Left cardiac atrium (tissue), 4 donors: ENCODE data around the gene CD2AP. TPM values are rescaled to one million over a fixed set of nuclear protein-coding genes. Genes with fewer than 3 reads are reported as not detected.

Experiments
- ATAC-seq, 2 donors: fragments of 200-7000 bp; cut with Tn5 transposase; one replicate each; pipeline ENCODE4 v1.9.1; 2020; ENCODE audit warnings: mild to moderate bottlenecking in 2 of 2, moderate library complexity in 2 of 2
- DNase-seq: peaks from one replicate; pipeline ENCODE4 v3.0.0-alpha.2; 2020
- intact Hi-C, 2 donors: fragments of 100-400 bp; cut with DNase I; formaldehyde crosslinking; loops; one replicate each; pipeline versions ENCODE4 v1.14.1 to v1.15.1; 2022 to 2023
- total RNA-seq, 2 donors: library from RNA; stranded (reverse); fragmentation: NEBNext Ultra II Directional; extraction: Animal tissue kit (Norgen Biotek cat#: 25700); gene quantifications; one replicate each; pipeline ENCODE4 v1.2.1, GENCODE V29; 2021
- donor health status: DM: no; HTN: yes; CAD: no.
- donor health status: DM: no; HTN: yes; CAD: no; lungs with severe emphysema.
- donor health status: DM: yes; HTN: yes; CAD: no.
- donor health status: Dilated cardiomyopathy.

CD2AP gene
- total RNA-seq, 2 donors from 2014 or later: 12.5 to 16.7 TPM

DNA sequence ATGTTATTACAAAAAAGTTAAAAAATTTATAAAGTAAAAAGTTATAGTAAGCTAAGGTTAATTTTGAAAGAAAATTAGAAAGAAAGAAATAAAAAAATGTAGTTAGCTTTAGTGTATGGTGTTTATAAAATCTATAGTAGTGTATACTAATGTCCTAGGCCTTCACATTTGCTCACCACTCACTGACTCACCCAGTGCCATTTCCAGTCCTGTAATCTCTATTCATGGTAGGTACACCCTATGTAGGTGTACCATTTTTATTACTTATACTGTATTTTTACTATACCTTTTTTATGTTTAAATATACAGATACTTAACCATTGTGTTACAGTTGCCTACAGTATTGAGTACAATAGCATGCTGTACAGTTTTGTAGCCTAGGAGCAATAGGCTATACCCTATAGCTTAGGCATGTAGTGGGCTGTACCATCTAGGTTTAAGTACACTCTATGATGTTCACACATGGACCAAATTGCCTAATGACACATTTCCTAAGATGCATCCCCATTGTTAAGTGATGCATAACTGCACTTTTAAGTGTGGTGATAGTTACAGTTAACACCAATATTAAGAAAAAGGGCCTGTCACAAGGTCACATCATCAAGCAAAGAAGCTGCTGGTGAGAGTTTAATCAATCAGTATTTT is 8.0 kb downstream of the CD2AP start:
- DNase-seq (no peak), ATAC-seq (no peak)
- intact Hi-C loops: no loop called here

GRCh38 chr6:47489995-47490394 is 12.4 kb downstream of the CD2AP start:
- intact Hi-C loops: no loop called here
- no peak for DNase-seq
- ATAC-seq: no peak

- no peak for ATAC-seq
- intact Hi-C loops: no loop called here
Measured at GRCh38 chr6:47490676-47491075, 13.1 kb downstream of the CD2AP start.

DNA sequence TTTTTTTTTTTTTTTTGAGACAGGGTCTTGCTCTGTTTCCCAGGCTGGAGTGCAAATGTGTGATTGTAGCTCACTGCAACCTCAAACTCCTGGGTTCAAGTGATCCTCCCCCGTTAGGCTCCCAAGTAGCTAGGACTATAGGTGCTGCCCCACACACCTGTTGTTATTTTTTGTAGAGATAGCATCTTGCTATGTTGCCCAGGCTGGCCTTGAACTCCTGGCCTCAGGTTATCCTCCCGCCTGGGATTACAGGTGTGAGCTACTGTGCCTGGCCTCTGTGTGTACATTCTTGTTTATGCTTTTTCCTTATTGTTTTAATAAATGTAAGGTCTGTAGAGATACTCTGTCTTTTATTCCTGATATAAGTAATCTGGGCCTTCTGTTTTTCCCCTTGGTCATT is 14.8 kb downstream of the CD2AP start:
- intact Hi-C loops: no loop called here
- no peak for ATAC-seq
- no peak for DNase-seq

More at GRCh38 chr6:47490676-47491075, 13.1 kb downstream of the CD2AP start:
- no peak for DNase-seq

DNA sequence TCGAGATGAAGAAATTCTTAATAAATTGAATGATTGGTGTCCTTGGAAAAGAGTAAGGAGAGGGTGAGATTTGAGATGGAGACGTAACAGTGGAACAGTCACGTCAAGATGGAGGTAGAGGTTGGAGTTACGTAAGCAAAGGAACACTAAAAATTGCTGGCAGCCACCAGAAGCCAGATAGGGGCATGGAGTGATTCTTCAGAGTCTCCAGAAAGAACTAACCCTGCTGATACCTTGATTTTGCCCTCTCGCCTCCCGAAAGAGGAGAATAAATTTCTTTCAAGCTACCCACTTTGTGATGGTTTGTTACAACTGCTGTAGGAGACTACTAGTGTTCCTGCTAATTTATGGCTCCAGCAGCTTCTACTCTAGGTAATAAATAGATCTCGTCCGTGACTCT is 17.6 kb downstream of the CD2AP start:
- intact Hi-C loops: no loop called here
- no peak for ATAC-seq
- DNase-seq: no peak

GRCh38 chr6:47495954-47496545 is 18.5 kb downstream of the CD2AP start:
- ATAC-seq (no peak), DNase-seq (no peak)
- intact Hi-C loops: no loop called here

- intact Hi-C loops: no loop called here
- no peak for DNase-seq
- no peak for ATAC-seq
Measured at GRCh38 chr6:47496935-47497579, 19.5 kb downstream of the CD2AP start.

DNA sequence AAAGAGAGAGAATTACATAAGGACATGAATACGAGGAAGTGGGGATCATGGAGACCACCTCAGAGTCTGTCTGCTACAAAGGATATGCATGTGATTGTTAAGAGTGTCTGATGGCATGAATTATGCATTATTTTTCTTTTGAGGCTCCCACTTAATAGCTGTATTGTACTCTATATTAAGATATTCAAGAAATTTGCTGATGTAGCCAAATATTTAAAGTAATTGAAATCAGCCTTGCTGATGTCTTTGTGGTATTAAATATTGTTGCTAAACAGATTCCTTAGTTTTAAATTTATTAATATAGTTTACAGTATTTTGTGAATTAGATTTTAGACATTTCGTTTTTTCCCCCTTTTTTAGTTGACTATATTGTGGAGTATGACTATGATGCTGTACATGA is 25.3 kb downstream of the CD2AP start:
- intact Hi-C loops: no loop called here
- ATAC-seq (no peak), DNase-seq (no peak)

DNA sequence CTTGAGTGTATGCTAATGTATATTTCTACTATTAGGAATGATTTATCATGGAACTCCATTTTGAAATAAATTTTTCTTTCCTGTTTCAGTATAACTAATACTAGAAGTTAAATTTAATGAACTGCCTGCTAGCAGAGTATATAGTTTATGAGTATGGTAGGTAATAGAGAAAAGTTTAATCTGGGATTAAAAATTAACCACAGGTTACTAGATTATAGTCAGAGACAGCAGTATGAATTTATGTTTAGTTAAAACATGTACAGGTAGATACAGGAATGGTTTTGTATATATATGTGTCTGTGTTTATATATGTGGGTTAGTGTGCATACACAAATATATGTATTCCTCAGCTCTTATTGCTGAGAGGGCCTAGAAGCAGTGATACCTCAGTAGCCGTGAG is 32.3 kb downstream of the CD2AP start:
- ATAC-seq: no peak
- intact Hi-C loops: no loop called here
- no peak for DNase-seq

DNA sequence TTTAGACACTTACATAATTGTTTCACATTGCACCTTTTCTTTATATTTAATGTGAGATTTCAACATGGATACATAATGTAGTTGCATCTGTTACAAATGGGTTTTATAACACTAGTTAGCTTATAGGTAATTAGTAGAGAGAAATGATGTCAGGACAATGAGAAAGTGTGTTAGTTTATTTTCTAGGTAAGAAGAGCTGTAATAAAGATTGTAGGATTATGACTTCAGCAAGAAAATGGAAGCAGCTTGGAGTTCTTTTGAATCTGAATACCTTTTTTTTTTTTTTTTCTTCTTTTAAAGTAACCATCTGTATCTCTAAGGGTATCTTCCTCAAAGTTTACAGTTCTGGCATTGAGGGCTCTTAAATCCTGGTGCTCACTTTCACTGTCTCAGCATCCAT is 35.3 kb downstream of the CD2AP start:
- ATAC-seq (no peak), DNase-seq (no peak)
- intact Hi-C loops: no loop called here

DNA sequence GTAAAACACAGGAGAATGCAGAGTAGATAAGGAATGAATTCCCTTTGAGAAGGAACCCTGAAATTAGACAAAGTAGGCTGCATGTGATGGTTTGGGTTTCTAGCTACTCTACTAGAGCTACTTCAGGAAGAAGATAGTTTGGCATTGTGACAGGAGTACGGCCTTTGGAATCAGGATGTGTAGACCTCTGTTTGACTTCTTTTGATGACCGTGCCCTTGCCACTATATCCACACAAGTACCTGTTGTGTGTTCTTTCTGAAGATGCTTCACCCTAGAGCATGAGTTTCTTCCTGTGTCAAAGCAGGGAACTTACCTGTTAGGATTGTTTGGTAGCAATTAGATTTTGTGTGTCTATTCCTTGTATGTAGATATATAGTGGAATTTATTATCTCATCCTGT is 41.7 kb downstream of the CD2AP start:
- intact Hi-C loops: no loop called here
- DNase-seq: no peak
- no peak for ATAC-seq

GRCh38 chr6:47520282-47520681 is 42.7 kb downstream of the CD2AP start:
- ATAC-seq (no peak), DNase-seq (no peak)
- intact Hi-C loops: no loop called here

GRCh38 chr6:47521961-47522360 is 44.4 kb downstream of the CD2AP start:
- intact Hi-C loops: no loop called here
- no peak for DNase-seq

GRCh38 chr6:47524136-47524845 is 46.7 kb downstream of the CD2AP start:
- intact Hi-C loops: no loop called here
- DNase-seq: no peak
- ATAC-seq: no peak

More at GRCh38 chr6:47521961-47522360, 44.4 kb downstream of the CD2AP start:
- ATAC-seq: no peak

- intact Hi-C loops: no loop called here
- no peak for DNase-seq
- ATAC-seq: no peak
Measured at GRCh38 chr6:47525330-47526057, 47.9 kb downstream of the CD2AP start.

- DNase-seq (no peak), ATAC-seq (no peak)
- intact Hi-C loops: no loop called here
Measured at GRCh38 chr6:47527274-47527673, 49.7 kb downstream of the CD2AP start.

- intact Hi-C loops: no loop called here
- no peak for DNase-seq
- ATAC-seq: no peak
Measured at GRCh38 chr6:47529734-47530133, 52.1 kb downstream of the CD2AP start.

DNA sequence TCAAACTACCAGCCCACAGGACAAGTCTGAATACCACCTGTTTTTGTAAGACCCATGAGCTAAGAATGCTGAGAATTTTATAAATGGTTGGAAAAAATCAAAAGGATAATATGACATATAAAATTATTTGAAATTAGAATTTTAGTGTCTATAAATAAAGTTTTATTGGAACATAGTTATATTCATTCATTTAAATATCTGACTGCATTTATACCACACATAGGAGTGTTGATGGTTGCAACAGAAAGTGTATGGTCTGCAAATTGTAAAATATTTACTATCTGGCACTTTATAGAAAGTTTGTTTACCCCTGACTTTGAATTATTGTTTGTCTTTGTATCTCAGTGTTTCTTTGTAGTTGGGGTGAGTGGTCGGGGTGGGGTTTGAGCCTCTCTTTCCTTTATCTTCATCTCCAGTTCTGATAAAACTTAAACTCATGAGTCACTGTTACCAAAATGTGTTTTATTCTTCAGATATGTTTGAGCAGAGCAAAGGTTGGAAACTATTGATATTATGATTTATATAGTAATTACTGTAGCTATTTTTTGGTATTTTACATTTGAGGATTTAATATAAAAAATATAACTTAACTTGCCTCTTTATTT is 55.5 kb downstream of the CD2AP start:
- no peak for ATAC-seq
- intact Hi-C loops: no loop called here

GRCh38 chr6:47534063-47534462 is 56.5 kb downstream of the CD2AP start:
- DNase-seq: no peak
- intact Hi-C loops: no loop called here
- no peak for ATAC-seq

More for the DNA sequence above, 55.5 kb downstream of the CD2AP start:
- DNase-seq: no peak
